ENCODE results near the gene AFF3. TPM values are rescaled to one million over a fixed set of nuclear protein-coding genes. Genes with fewer than 3 reads are reported as not detected.

The AFF3 gene
- total RNA-seq, 1 experiment from 2014 or later: 0.22 TPM

GRCh38 chr2:99634234-99634633 is 508.2 kb downstream of the AFF3 start:
- Histone ChIP-seq H3K27ac (ENCODE audit: insufficient read length, low read depth, low read length) (no peak overlapping the region), H4K5ac (ENCODE audit: insufficient read length, low read depth, low read length) (no peak overlapping the region), H2BK12ac (ENCODE audit: insufficient read length, low read depth, low read length) (no peak overlapping the region), H3K9ac (ENCODE audit: extremely low read depth, insufficient read length, low read length) (no peak overlapping the region), H3K27me3 (ENCODE audit: insufficient read depth, low read length) (no peaks in the 10 kb centered on the region), H3T11ph (ENCODE audit: low read length) (no peak overlapping the region), H3K4me1 (ENCODE audit: insufficient read depth, low read length) (no peaks in the 10 kb centered on the region), H3K4me2 (ENCODE audit: insufficient read depth, insufficient read length, low read length) (no peak overlapping the region), H2BK120ac (ENCODE audit: low read depth, low read length, poor library complexity, severe bottlenecking) (no peak overlapping the region), H4K91ac (ENCODE audit: insufficient read length, low read depth, low read length) (no peak overlapping the region), H4K20me1 (ENCODE audit: control insufficient read depth, insufficient read depth, insufficient read length) (no peaks in the 10 kb centered on the region), H3K23me2 (ENCODE audit: insufficient read length, low read depth, low read length, poor library complexity, severe bottlenecking) (no peaks in the 10 kb centered on the region), H3K4ac (ENCODE audit: low read depth, low read length) (no peak overlapping the region), H3K56ac (ENCODE audit: insufficient read length, low read depth, low read length) (no peak overlapping the region), H3K9me3 (ENCODE audit: control insufficient read depth, low read depth, low read length) (no peaks in the 10 kb centered on the region), H3K79me1 (ENCODE audit: insufficient read depth, low read depth, low read length, poor library complexity, severe bottlenecking) (no peaks in the 10 kb centered on the region), H2AK5ac (ENCODE audit: insufficient read length, low read length) (no peak overlapping the region), H2BK15ac (ENCODE audit: low read depth, low read length) (no peak overlapping the region), H3K14ac (ENCODE audit: insufficient read depth, low read length) (no peak overlapping the region), H3K23ac (ENCODE audit: insufficient read length, low read depth, low read length) (no peak overlapping the region), H2BK20ac (ENCODE audit: low read depth, low read length, poor library complexity, severe bottlenecking) (no peak overlapping the region), H3K18ac (ENCODE audit: insufficient read length, low read depth, low read length) (no peak overlapping the region), H4K8ac (replicated peaks; ENCODE audit: insufficient read length, low read depth, low read length) (no peak overlapping the region), H2AFZ (ENCODE audit: low read length) (no peak overlapping the region), H3K79me2 (ENCODE audit: insufficient read depth, low read length) (no peaks in the 10 kb centered on the region), H2BK5ac (ENCODE audit: insufficient read length, low read length) (no peak overlapping the region)
- Mint-ChIP-seq H3K27me3 (ENCODE audit: low read depth) (no peaks in the 10 kb centered on the region), H3K4me3 (no peak overlapping the region), H3K36me3 (ENCODE audit: insufficient read depth in 1 of 3, low read depth in 3 of 3) (no peaks in the 10 kb centered on the region), H3K9me3 (peaks cover 0 to 3% of the 10 kb centered on the region in 2 experiments; a peak in 2 of 5 replicates), H3K27ac (no peak overlapping the region), H3K4me1 (peaks cover 0 to 10% of the 10 kb centered on the region in 2 experiments; a peak in 1 of 4 replicates)
- TF ChIP-seq CTCF (conservative IDR thresholded peaks at IDR 0.05): no peak
- no peak for DNase-seq
- no CpG with 5 or more reads among the region's 2 CpGs for WGBS (ENCODE audit: extremely low coverage, insufficient read length, low lambda C conversion rate)
